Spleen (tissue), 11 donors: ENCODE measurements around the gene CALML5. TPM values are rescaled to one million over a fixed set of nuclear protein-coding genes. Genes with fewer than 3 reads are reported as not detected.

Source experiments
- DNase-seq: peaks from one replicate; pipeline ENCODE4 v3.0.0-alpha.2; 2020
- H3K27ac ChIP-seq, 8 donors: fragments of 200-600 bp; sonication (generic) in 7 of 8; 1 replicate in 4 of 8; 2 replicates in 4 of 8; pipeline versions ENCODE4 v1.5.0 to v1.8.0; 2016 to 2021; ENCODE audit warnings: inconsistent platforms in 4 of 8, mild to moderate bottlenecking in 4 of 8, moderate library complexity in 1 of 8
- H3K27me3 ChIP-seq, 7 donors: fragments of 200-600 bp; sonication (generic) in 6 of 7; replicated peaks in 1 of 7; 1 replicate in 4 of 7; 2 replicates in 3 of 7; pipeline versions ENCODE4 v1.5.0 to v1.8.0; 2016 to 2021; ENCODE audit warnings: inconsistent platforms in 3 of 7, mild to moderate bottlenecking in 1 of 7
- H3K36me3 ChIP-seq, 6 donors: fragments of 200-600 bp; sonication (generic) in 5 of 6; 1 replicate in 4 of 6; 2 replicates in 2 of 6; pipeline versions ENCODE4 v1.5.0 to v1.8.0; 2016 to 2021; ENCODE audit warnings: inconsistent platforms in 2 of 6
- H3K4me1 ChIP-seq, 6 donors: fragments of 200-600 bp; sonication (generic) in 5 of 6; 1 replicate in 3 of 6; 2 replicates in 3 of 6; pipeline versions ENCODE4 v1.5.0 to v1.8.0; 2016 to 2021; ENCODE audit warnings: inconsistent platforms in 3 of 6
- H3K4me3 ChIP-seq, 8 donors: fragments of 200-600 bp; sonication (generic) in 7 of 8; 1 replicate in 4 of 8; 2 replicates in 4 of 8; pipeline versions ENCODE4 v1.5.0 to v1.8.0; 2016 to 2021; ENCODE audit warnings: inconsistent platforms in 4 of 8, mild to moderate bottlenecking in 4 of 8, moderate library complexity in 2 of 8
- H3K9me3 ChIP-seq, 8 donors: fragments of 200-600 bp; sonication (generic) in 7 of 8; 1 replicate in 4 of 8; 2 replicates in 4 of 8; pipeline versions ENCODE4 v1.5.0 to v1.8.0; 2016 to 2021; ENCODE audit warnings: inconsistent platforms in 4 of 8
- POLR2A ChIP-seq, 3 donors: fragments of 450-650 bp; IDR thresholded peaks; one replicate each; pipeline ENCODE4 v1.5.1; 2017; ENCODE audit warnings: antibody characterized with exemption in 3 of 3, mild to moderate bottlenecking in 1 of 3
- POLR2AphosphoS5 ChIP-seq, 3 donors: sonication (generic); formaldehyde crosslinking; IDR thresholded peaks; one replicate each; pipeline ENCODE4 v1.5.1; 2017; ENCODE audit warnings: antibody characterized with exemption in 3 of 3
- WGBS, 5 donors: extraction: QIAGEN DNeasy Blood & Tissue Kit in 3 of 5; methylation state at CpG; one replicate each; pipeline versions ENCODE4 v1.1.5 to v1.1.7; 2013 to 2018; 5-methylcytosine and 5-hydroxymethylcytosine counted together
- intact Hi-C: fragments of 100-400 bp; cut with DNase I; formaldehyde crosslinking; loops from one replicate; pipeline ENCODE4 v1.15.0; 2023; ENCODE audit warnings: low total_unique reads
- polyA plus RNA-seq, 3 donors: library from polyadenylated mRNA; stranded (reverse); fragments of 200-250 nt; gene quantifications; one replicate each; pipeline ENCODE4 v1.2.1, GENCODE V29; 2013
- total RNA-seq, 7 donors: library from RNA; depleted of rRNA in 3 of 7; stranded (reverse); fragments of >200 nt in 3 of 7; fragmentation: NEBNext Ultra II Directional in 4 of 7; extraction: Animal tissue kit (Norgen Biotek cat#: 25700) in 4 of 7; gene quantifications; one replicate each; pipeline versions ENCODE4 v1.1.0 to v1.2.1, GENCODE V29; 2016 to 2021
- TF ChIP-seq, protein P1 (sequence below), 11 experiments: fragments of 200-600 bp in 7 of 11; fragments of 450-650 bp in 4 of 11; sonication (generic) in 4 of 11; IDR thresholded peaks in 8 of 11; conservative IDR thresholded peaks in 3 of 11; 1 replicate in 7 of 11; 2 replicates in 4 of 11; pipeline versions ENCODE4 v1.4.0 to v1.8.0; 2016 to 2021; ENCODE audit warnings: antibody characterized with exemption in 11 of 11, inconsistent platforms in 4 of 11, mild to moderate bottlenecking in 1 of 11
- donor health status: healthy with polysubstance abuse.
- donor health status: DM: no; HTN: no; CAD: no; lungs with moderate emphysema.
- donor health status: DM: no; HTN: no; CAD: no.
- donor health status: Bipolar disorder and iron deficiency.
- donor health status: healthy.
- donor health status: DM: no; HTN: no; CAD: no.
- donor health status: DM: yes; HTN: yes; CAD: no.

CALML5 gene
- total and polyA plus RNA-seq, 10 donors, result 0.13 TPM; not detected in 9

DNA sequence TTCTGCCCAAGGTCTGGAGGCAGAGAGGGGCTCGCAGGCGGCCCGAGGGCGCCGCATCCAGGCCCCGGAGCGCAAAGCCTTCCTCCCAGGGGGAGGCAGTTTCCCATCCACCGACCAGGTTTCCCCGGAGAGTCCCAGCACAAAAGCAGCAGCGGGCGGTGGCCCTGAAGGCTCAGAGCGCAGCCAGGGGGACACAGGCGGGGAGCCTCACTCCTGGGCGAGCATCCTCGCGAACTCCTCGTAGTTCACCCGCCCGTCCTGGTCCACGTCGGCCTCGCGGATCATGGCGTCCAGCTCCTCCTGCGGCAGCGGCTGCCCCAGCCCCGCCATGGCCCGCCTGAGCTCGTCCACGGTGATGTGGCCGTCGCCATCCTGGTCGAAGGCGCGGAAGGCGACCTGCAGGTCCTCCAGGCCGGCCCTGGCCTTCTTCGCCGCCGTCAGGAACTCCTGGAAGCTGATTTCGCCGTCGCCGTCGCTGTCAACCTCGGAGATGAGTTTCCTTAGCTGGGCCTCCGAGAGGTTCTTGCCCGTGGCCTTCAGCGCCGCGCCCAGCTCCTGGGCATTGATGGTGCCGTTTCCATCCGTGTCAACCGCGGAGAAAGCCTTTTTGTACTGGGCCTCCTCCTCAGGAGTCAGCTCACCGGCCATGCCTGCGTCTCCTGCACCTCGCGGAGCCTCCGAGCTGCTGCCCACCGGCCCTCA, 428 bp downstream of the CALML5 start:
- H3K4me1 ChIP-seq, result peaks cover 0 to 5% (median 0%) of the 10 kb centered on the region in 6 donors
- H3K36me3 ChIP-seq, result no peaks in the 10 kb centered on the region
- WGBS, 5 donors, result 91 to 95% (median 92%) methylated on average over 57 to 61 of the region's 61 CpGs
- peaks cover 0 to 16% (median 0%) of the 10 kb centered on the region in 7 donors for H3K27me3 ChIP-seq
- no peak overlapping the region for H3K4me3 ChIP-seq
- H3K9me3 ChIP-seq, result no peaks in the 10 kb centered on the region
- intact Hi-C loops, result no loop called here
- DNase-seq, result no peak
- H3K27ac ChIP-seq, result no peak overlapping the region
- TF ChIP-seq, protein P1, sequence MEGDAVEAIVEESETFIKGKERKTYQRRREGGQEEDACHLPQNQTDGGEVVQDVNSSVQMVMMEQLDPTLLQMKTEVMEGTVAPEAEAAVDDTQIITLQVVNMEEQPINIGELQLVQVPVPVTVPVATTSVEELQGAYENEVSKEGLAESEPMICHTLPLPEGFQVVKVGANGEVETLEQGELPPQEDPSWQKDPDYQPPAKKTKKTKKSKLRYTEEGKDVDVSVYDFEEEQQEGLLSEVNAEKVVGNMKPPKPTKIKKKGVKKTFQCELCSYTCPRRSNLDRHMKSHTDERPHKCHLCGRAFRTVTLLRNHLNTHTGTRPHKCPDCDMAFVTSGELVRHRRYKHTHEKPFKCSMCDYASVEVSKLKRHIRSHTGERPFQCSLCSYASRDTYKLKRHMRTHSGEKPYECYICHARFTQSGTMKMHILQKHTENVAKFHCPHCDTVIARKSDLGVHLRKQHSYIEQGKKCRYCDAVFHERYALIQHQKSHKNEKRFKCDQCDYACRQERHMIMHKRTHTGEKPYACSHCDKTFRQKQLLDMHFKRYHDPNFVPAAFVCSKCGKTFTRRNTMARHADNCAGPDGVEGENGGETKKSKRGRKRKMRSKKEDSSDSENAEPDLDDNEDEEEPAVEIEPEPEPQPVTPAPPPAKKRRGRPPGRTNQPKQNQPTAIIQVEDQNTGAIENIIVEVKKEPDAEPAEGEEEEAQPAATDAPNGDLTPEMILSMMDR (IDR thresholded peaks at IDR 0.05 in 8 of 11, conservative IDR thresholded peaks at IDR 0.05 in 3 of 11), result no peak
- TF ChIP-seq POLR2A (IDR thresholded peaks at IDR 0.05) (no peak), POLR2AphosphoS5 (IDR thresholded peaks at IDR 0.05) (no peak)

DNA sequence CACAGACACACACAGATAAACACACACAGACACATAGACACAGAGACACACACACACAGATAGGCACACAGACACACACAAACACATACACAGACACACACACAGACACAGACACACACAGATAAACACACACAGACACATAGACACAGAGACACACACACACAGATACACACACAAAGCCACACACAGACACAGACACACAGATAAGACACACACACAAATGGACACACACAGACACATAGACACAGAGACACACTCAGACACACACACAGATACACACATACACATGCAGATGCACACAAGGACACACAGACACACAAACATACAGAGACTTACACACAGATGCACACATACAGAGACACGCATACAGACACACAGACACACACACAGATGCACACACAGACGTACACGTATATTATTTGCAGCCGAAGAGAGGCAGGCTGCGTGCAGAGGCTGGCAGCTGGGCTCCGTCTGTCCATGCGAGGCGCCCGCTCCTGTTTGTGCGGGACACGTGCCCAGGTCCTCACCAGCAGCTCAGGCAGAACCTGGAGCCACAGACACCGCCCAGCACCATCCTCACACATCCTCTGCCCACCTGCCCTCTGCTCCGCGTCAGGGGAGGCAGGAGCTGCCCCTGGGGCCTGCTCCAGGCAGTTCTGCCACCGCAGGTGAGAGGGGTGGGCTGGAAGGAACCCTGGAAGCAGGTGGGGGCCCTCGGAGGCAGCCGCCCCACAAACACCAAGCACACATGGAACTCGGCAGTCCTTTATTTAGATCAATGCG, 1.2 kb downstream of the CALML5 start:
- Histone ChIP-seq H3K36me3 (no peaks in the 10 kb centered on the region), H3K27ac (no peak overlapping the region), H3K9me3 (no peaks in the 10 kb centered on the region), H3K4me3 (no peak overlapping the region), H3K4me1 (peaks cover 0 to 5% (median 0%) of the 10 kb centered on the region in 6 donors), H3K27me3 (peaks cover 0 to 16% (median 0%) of the 10 kb centered on the region in 7 donors)
- intact Hi-C loops, result no loop called here
- DNase-seq, result no peak
- TF ChIP-seq POLR2AphosphoS5 (IDR thresholded peaks at IDR 0.05), result no peak
- TF ChIP-seq, protein P1 (IDR thresholded peaks at IDR 0.05 in 8 of 11, conservative IDR thresholded peaks at IDR 0.05 in 3 of 11), result no peak
- 93 to 95% (median 93%) methylated on average over 19 of the region's 19 CpGs for WGBS, 5 donors

DNA sequence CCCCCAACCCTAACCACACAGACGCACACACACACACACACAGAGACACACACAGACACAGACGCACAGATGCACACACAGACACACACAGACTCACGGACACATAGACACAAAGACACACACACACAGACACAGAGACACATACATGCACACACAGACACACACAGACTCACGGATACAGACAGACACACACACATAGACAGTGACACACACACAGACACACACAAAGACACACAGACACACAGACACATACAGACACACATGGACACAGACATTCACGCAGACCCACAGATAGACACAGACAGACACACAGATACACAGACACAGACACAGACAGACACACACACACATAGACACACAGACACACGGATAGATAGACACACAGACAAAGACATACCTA, 2.1 kb downstream of the CALML5 start:
- no peak overlapping the region for H3K27ac ChIP-seq
- H3K4me3 ChIP-seq, result no peak overlapping the region
- H3K4me1 ChIP-seq, result peaks cover 0 to 1% (median 0%) of the 10 kb centered on the region in 6 donors
- no peaks in the 10 kb centered on the region for H3K36me3 ChIP-seq
- DNase-seq, result no peak
- H3K9me3 ChIP-seq, result peaks cover 0 to 6% (median 4%) of the 10 kb centered on the region in 8 donors
- whole genome bisulfite sequencing, 5 donors, result 65 to 95% (median 92%) methylated on average over 4 to 6 of the region's 6 CpGs
- H3K27me3 ChIP-seq, result peaks cover 0 to 8% (median 0%) of the 10 kb centered on the region in 7 donors
- TF ChIP-seq POLR2AphosphoS5 (IDR thresholded peaks at IDR 0.05) (no peak), POLR2A (IDR thresholded peaks at IDR 0.05) (no peak)
- TF ChIP-seq, protein P1 (IDR thresholded peaks at IDR 0.05 in 8 of 11, conservative IDR thresholded peaks at IDR 0.05 in 3 of 11), result no peak
- intact Hi-C loops, result no loop called here
